HL-60 (cell line): ENCODE results near the gene MIF4GD.

Experiments used
- DNase-seq, 2 experiments: peaks; one replicate each; pipeline ENCODE4 v3.0.0-alpha.2; 2010 to 2020; ENCODE audit warnings: low read depth in 1 of 2, low spot score in 1 of 2
- H3K27ac ChIP-seq: fragments of 250-450 bp; sonication (Bioruptor Pico); replicated peaks from 2 replicates; pipeline ENCODE4 v1.5.1; 2020; ENCODE audit warnings: mild to moderate bottlenecking, moderate library complexity
- H3K27me3 ChIP-seq: fragments of 250-450 bp; sonication (Bioruptor Pico); 2 replicates; pipeline ENCODE4 v1.5.1; 2021; ENCODE audit warnings: mild to moderate bottlenecking, moderate library complexity; ENCODE audit not compliant: insufficient read depth, poor library complexity, severe bottlenecking
- H3K4me3 ChIP-seq: replicated peaks from 2 replicates; pipeline ENCODE4 v1.5.1; 2011; ENCODE audit warnings: mild to moderate bottlenecking, control low read depth, low read length; ENCODE audit not compliant: insufficient read depth
- CTCF ChIP-seq: IDR thresholded peaks from one replicate; pipeline ENCODE4 v1.5.1; 2011; ENCODE audit warnings: low read length, control low read depth, inconsistent platforms; ENCODE audit not compliant: insufficient read depth
- GABPA ChIP-seq: IDR thresholded peaks from 2 replicates; pipeline ENCODE4 v1.6.1; 2012; ENCODE audit warnings: low read depth
- POLR2AphosphoS5 ChIP-seq: IDR thresholded peaks from 2 replicates; pipeline ENCODE4 v1.6.1; 2012; ENCODE audit warnings: low read depth
- REST ChIP-seq: IDR thresholded peaks from 2 replicates; pipeline ENCODE4 v1.6.1; 2012; ENCODE audit warnings: low read depth; ENCODE audit not compliant: insufficient replicate concordance
- SPI1 ChIP-seq: IDR thresholded peaks from 2 replicates; pipeline ENCODE4 v1.6.1; 2012; ENCODE audit warnings: low read depth, mild to moderate bottlenecking, borderline replicate concordance

Gene MIF4GD

GRCh38 chr17:75228305-75228704 lies 42.7 kb downstream of the MIF4GD start:
- Histone ChIP-seq H3K27ac (peak overlapping the region; percentile 62), H3K4me3 (no peak overlapping the region), H3K27me3 (no peaks in the 10 kb centered on the region)
- peak; percentile 58 to 82 for DNase-seq
- peak; percentile 93 for TF ChIP-seq SPI1
- no peak for TF ChIP-seq CTCF

GRCh38 chr17:75227729-75228128 lies 43.3 kb downstream of the MIF4GD start:
- H3K27ac ChIP-seq, result peak overlapping the region; percentile 62
- no peak overlapping the region for H3K4me3 ChIP-seq
- DNase-seq, result no peak

GRCh38 chr17:75225016-75225415 lies 46.0 kb downstream of the MIF4GD start:
- H3K27ac ChIP-seq, result no peak overlapping the region
- DNase-seq, result no peak
- no peaks in the 10 kb centered on the region for H3K27me3 ChIP-seq
- no peak for TF ChIP-seq SPI1
- no peak for TF ChIP-seq REST
- no peak for TF ChIP-seq POLR2AphosphoS5
- no peak overlapping the region for H3K4me3 ChIP-seq

More at GRCh38 chr17:75227729-75228128, 43.3 kb downstream of the MIF4GD start:
- H3K27me3 ChIP-seq, result no peaks in the 10 kb centered on the region
- TF ChIP-seq GABPA (no peak), SPI1 (no peak), CTCF (no peak)

- H3K27ac ChIP-seq, result no peak overlapping the region
- H3K4me3 ChIP-seq, result no peak overlapping the region
- no peak for TF ChIP-seq SPI1
- TF ChIP-seq CTCF, result no peak
- no peak for TF ChIP-seq REST
- no peak for TF ChIP-seq POLR2AphosphoS5
- TF ChIP-seq GABPA, result no peak
- no peaks in the 10 kb centered on the region for H3K27me3 ChIP-seq
- DNase-seq, result no peak
Measured at GRCh38 chr17:75219815-75220214, 51.2 kb downstream of the MIF4GD start.
